B cell (primary cell): ENCODE results near the gene IER5L. TPM values are rescaled to one million over a fixed set of nuclear protein-coding genes. Genes with fewer than 3 reads are reported as not detected.
A peak's percentile ranks its signal among the peaks of the same experiment; 100 is the strongest.

Experiments
- ATAC-seq: fragments of 200-7000 bp; cut with Tn5 transposase; one replicate; pipeline ENCODE4 v1.10.0; 2021; ENCODE audit warnings: low read depth, mild to moderate bottlenecking, moderate number of reproducible peaks, moderate library complexity
- CTCF ChIA-PET: fragments of 350-600 bp; sonication (Branson Sonifier 250); formaldehyde crosslinking; loops from one replicate; lab custom pipeline; 2021; ENCODE audit warnings: antibody characterized with exemption, inconsistent platforms; lab: Charles Lee
- POLR2A ChIA-PET: fragments of 350-600 bp; sonication (Branson Sonifier 250); formaldehyde crosslinking; loops from one replicate; lab custom pipeline; 2021; ENCODE audit warnings: antibody characterized with exemption; lab: Charles Lee
- DNase-seq: peaks from one replicate; pipeline ENCODE4 v3.0.0; 2013
- H2AFZ ChIP-seq: 2 replicates; pipeline ENCODE4 v1.6.1; 2012; ENCODE audit warnings: mild to moderate bottlenecking, low read depth, low read length; ENCODE audit not compliant: insufficient read depth, poor library complexity, severe bottlenecking
- H3K27ac ChIP-seq, 2 donors: 1 replicate in 1 of 2; 2 replicates in 1 of 2; pipeline ENCODE4 v1.5.1; 2012 to 2013; ENCODE audit warnings: low read length in 2 of 2, mild to moderate bottlenecking in 2 of 2, moderate library complexity in 1 of 2
- H3K27me3 ChIP-seq, 4 experiments: fragments of 200-600 bp in 1 of 4; sonication (generic) in 1 of 4; replicated peaks in 1 of 4; 1 replicate in 2 of 4; 2 replicates in 2 of 4; pipeline versions ENCODE4 v1.6.1 to v1.7.0; 2013 to 2016; ENCODE audit warnings: low read length in 3 of 4, mild to moderate bottlenecking in 2 of 4, mixed read lengths in 1 of 4, moderate library complexity in 1 of 4; ENCODE audit not compliant: insufficient read depth in 4 of 4, control insufficient read depth in 3 of 4; ENCODE audit errors: control extremely low read depth in 1 of 4
- H3K36me3 ChIP-seq, 2 experiments: replicated peaks in 1 of 2; 1 replicate in 1 of 2; 2 replicates in 1 of 2; pipeline versions ENCODE4 v1.6.1 to v1.7.1; 2013; ENCODE audit warnings: low read length in 1 of 2; ENCODE audit not compliant: insufficient read depth in 2 of 2, control insufficient read depth in 1 of 2; ENCODE audit errors: control extremely low read depth in 1 of 2, extremely low read depth in 1 of 2
- H3K4me1 ChIP-seq, 2 donors: fragments of 200-600 bp in 1 of 2; sonication (generic) in 1 of 2; 1 replicate in 1 of 2; 2 replicates in 1 of 2; pipeline versions ENCODE4 v1.5.1 to v1.6.1; 2013 to 2017; ENCODE audit warnings: low read length in 2 of 2; ENCODE audit not compliant: control insufficient read depth in 2 of 2, insufficient read depth in 2 of 2
- H3K4me2 ChIP-seq: replicated peaks from 2 replicates; pipeline ENCODE3; 2012; ENCODE audit warnings: mild to moderate bottlenecking, low read depth, low read length; ENCODE audit not compliant: poor library complexity, severe bottlenecking
- H3K4me3 ChIP-seq, 5 experiments: fragments of 200-600 bp in 1 of 5; sonication (generic) in 1 of 5; 1 replicate in 3 of 5; 2 replicates in 2 of 5; pipeline versions ENCODE4 v1.5.1 to v1.7.0; 2011 to 2016; ENCODE audit warnings: low read length in 4 of 5, mild to moderate bottlenecking in 4 of 5, low read depth in 2 of 5, control low read depth in 1 of 5, moderate library complexity in 1 of 5; ENCODE audit not compliant: insufficient read depth in 1 of 5; ENCODE audit errors: control extremely low read depth in 1 of 5, extremely low read depth in 1 of 5
- H3K79me2 ChIP-seq: fragments of 200-600 bp; sonication (generic); one replicate; pipeline ENCODE4 v1.6.0; 2016; ENCODE audit warnings: low read length; ENCODE audit not compliant: control insufficient read depth, insufficient read depth
- H3K9ac ChIP-seq: fragments of 200-600 bp; sonication (generic); 2 replicates; pipeline ENCODE4 v1.6.1; 2017; ENCODE audit warnings: mild to moderate bottlenecking, low read length, moderate library complexity
- H3K9me3 ChIP-seq, 3 donors: one replicate each; pipeline versions ENCODE4 v1.6.1 to v1.7.1; 2013; ENCODE audit warnings: low read length in 2 of 3; ENCODE audit not compliant: control insufficient read depth in 2 of 3, insufficient read depth in 1 of 3; ENCODE audit errors: control extremely low read depth in 1 of 3
- H4K20me1 ChIP-seq: 2 replicates; pipeline ENCODE4 v1.6.0; 2012; ENCODE audit warnings: mild to moderate bottlenecking, low read length; ENCODE audit not compliant: insufficient read depth, control insufficient read depth, poor library complexity, severe bottlenecking
- H3K27ac Mint-ChIP-seq: one replicate; pipeline ENCODE4 v1.8.0; 2021; ENCODE audit warnings: mixed read lengths
- H3K27me3 Mint-ChIP-seq: one replicate; pipeline ENCODE4 v1.8.0; 2021; ENCODE audit warnings: mixed read lengths
- H3K4me1 Mint-ChIP-seq: one replicate; pipeline ENCODE4 v1.8.0; 2021; ENCODE audit warnings: mixed read lengths
- H3K4me3 Mint-ChIP-seq: one replicate; pipeline ENCODE4 v1.8.0; 2021; ENCODE audit warnings: mixed read lengths
- H3K9me3 Mint-ChIP-seq: one replicate; pipeline ENCODE4 v1.8.0; 2022; ENCODE audit warnings: mixed read lengths; ENCODE audit not compliant: insufficient read depth
- EZH2 ChIP-seq: IDR thresholded peaks from 2 replicates; pipeline ENCODE4 v1.6.1; 2012; ENCODE audit warnings: borderline replicate concordance, low read depth, mild to moderate bottlenecking, moderate library complexity, low read length; ENCODE audit not compliant: insufficient read depth, poor library complexity, severe bottlenecking
- WGBS: methylation state at CpG from one replicate; pipeline ENCODE4 v1.1.5; 2013; ENCODE audit warnings: missing lambda C conversion rate; ENCODE audit not compliant: insufficient coverage; 5-methylcytosine and 5-hydroxymethylcytosine counted together
- intact Hi-C: fragments of 100-400 bp; cut with micrococcal nuclease; formaldehyde crosslinking; loops from one replicate; pipeline ENCODE4 v1.10.0; 2022
- polyA plus RNA-seq: library from polyadenylated mRNA; depleted of rRNA; stranded (reverse); fragments of >200 nt; gene quantifications from 2 replicates; pipeline ENCODE4 v1.2.3, GENCODE V29; 2012
- total RNA-seq, 2 donors: library from RNA; stranded (reverse); fragments of 120-200 nt in 1 of 2; gene quantifications; 1 replicate in 1 of 2; 2 replicates in 1 of 2; pipeline versions ENCODE4 v1.2.3 to v1.2.4, GENCODE V29; 2013 to 2022
- TF ChIP-seq, protein P1 (sequence below): fragments of 200-600 bp; IDR thresholded peaks from one replicate; pipeline ENCODE4 v1.8.0; 2022; ENCODE audit warnings: antibody characterized with exemption, mild to moderate bottlenecking

Gene IER5L
- total and polyA plus RNA-seq, 2 donors (not counting 1 experiment from before 2014, with no cell fraction given) = 1.5 to 12.9 TPM

DNA sequence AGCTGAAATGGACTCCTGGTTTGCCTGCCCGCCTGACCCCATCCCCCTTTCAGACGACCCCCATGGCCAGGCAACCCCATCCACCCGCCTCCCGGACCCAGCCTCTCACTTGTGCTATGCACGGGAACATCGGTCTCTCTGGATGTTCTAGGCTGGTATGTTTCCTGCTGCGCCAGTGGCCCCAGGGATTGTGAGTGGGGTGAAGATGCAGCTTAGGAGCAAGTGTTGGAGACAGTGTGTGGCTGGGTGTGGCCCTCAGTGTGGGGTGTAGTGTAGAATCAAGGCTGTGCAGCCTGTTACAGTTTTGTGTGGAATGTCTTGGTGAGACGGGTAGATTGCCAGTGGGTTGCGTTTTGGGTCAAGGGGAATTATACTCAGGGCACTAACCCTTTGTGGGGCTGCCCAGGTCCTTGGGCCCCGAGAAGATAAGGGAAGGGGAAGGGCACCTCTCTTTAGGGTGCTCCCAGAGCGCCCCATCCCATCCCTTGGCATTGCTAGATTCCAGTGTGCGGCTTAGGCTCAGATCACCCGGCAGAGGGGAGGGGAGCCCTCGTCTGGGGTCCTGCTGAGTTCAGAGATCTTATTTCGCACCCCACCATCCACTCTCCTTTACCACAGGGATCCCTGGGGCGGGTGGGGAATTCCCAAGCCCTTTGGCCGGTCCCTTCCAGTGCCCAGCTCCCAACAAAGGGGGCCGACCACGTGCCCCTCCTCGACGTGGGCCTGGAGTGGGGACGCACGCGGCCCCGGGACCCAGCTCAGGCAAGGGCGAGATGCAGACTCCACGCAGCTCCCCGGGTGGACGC is 4.6 kb downstream of the IER5L start:
- Mint-ChIP-seq H3K9me3 (no peaks in the 10 kb centered on the region), H3K27me3 (peaks cover 15% of the 10 kb centered on the region), H3K27ac (peak overlapping the region; percentile 32), H3K4me1 (peaks cover 20% of the 10 kb centered on the region), H3K4me3 (peak overlapping the region; percentile 93)
- ATAC-seq (no peak), DNase-seq (no peak)
- 39% methylated on average over 27 of the region's 29 CpGs for WGBS
- POLR2A ChIA-PET = interaction anchor here (0.9 to 3.3 kb wide), 4 partner anchors 31 to 438 kb away, joined by 3 to 15 read pairs (median 7); no protein-coding TSS in a partner anchor
- peaks cover 0 to 22% (median 12%) of the 10 kb centered on the region in 4 experiments for H3K27me3 ChIP-seq
- no peaks in the 10 kb centered on the region for H3K79me2 ChIP-seq
- H3K9ac ChIP-seq = peak overlapping the region; percentile 72
- no peak overlapping the region for H3K27ac ChIP-seq
- intact Hi-C loops = loop anchor here (1.0 to 10.0 kb wide), 4 partner anchors 33 to 437 kb away; no protein-coding TSS in a partner anchor
- no peaks in the 10 kb centered on the region for H4K20me1 ChIP-seq
- TF ChIP-seq, protein P1, sequence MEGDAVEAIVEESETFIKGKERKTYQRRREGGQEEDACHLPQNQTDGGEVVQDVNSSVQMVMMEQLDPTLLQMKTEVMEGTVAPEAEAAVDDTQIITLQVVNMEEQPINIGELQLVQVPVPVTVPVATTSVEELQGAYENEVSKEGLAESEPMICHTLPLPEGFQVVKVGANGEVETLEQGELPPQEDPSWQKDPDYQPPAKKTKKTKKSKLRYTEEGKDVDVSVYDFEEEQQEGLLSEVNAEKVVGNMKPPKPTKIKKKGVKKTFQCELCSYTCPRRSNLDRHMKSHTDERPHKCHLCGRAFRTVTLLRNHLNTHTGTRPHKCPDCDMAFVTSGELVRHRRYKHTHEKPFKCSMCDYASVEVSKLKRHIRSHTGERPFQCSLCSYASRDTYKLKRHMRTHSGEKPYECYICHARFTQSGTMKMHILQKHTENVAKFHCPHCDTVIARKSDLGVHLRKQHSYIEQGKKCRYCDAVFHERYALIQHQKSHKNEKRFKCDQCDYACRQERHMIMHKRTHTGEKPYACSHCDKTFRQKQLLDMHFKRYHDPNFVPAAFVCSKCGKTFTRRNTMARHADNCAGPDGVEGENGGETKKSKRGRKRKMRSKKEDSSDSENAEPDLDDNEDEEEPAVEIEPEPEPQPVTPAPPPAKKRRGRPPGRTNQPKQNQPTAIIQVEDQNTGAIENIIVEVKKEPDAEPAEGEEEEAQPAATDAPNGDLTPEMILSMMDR = no peak
- peak overlapping the region; percentile 91 for H2AFZ ChIP-seq
- peak overlapping the region; percentile 100 for H3K4me2 ChIP-seq
- H3K36me3 ChIP-seq = no peaks in the 10 kb centered on the region
- H3K9me3 ChIP-seq = no peaks in the 10 kb centered on the region
- peak overlapping the region in 4 of 5 experiments; percentile 50 to 94 (median 70) for H3K4me3 ChIP-seq
- CTCF ChIA-PET = interaction anchor here (0.5 to 22.0 kb wide), 32 partner anchors 9 to 609 kb away, joined by 3 to 382 read pairs (median 5); partner anchors contain the start of genes ASB6 and NTMT1
- peaks cover 19 to 31% of the 10 kb centered on the region in 2 donors for H3K4me1 ChIP-seq

DNA sequence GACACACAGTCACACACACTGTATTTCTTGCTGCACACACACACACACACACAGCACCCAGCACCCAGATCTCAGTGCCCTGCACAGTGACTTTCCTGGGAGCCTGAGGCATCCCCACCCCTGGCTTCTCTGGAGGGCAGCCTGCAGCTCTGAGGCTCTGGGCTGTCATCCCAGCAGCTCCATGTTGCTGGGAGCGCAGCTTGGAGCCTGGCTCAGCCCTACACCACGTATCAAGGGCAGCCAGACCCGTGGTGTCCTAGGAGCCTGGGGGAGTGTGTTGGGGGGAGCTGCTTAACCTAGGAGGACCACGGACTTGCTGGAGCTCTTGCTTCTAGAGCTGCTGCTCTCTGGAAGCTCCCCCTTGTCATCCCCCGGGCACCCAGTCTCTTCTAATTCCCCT is 5.2 kb downstream of the IER5L start:
- Mint-ChIP-seq H3K27me3 (peaks cover 18% of the 10 kb centered on the region), H3K27ac (no peak overlapping the region), H3K4me1 (peaks cover 21% of the 10 kb centered on the region), H3K4me3 (no peak overlapping the region), H3K9me3 (no peaks in the 10 kb centered on the region)
- CTCF ChIA-PET = interaction anchor here (0.5 to 22.0 kb wide), 15 partner anchors 10 to 467 kb away, joined by 3 to 382 read pairs (median 3); partner anchors contain the start of gene NTMT1
- Histone ChIP-seq H3K4me3 (no peak overlapping the region), H3K9ac (no peak overlapping the region), H3K4me1 (peaks cover 17 to 30% of the 10 kb centered on the region in 2 donors), H3K27ac (no peak overlapping the region), H3K79me2 (no peaks in the 10 kb centered on the region), H2AFZ (no peak overlapping the region), H3K9me3 (no peaks in the 10 kb centered on the region), H3K27me3 (peaks cover 0 to 22% (median 12%) of the 10 kb centered on the region in 4 experiments), H3K4me2 (no peak overlapping the region), H3K36me3 (no peaks in the 10 kb centered on the region), H4K20me1 (no peaks in the 10 kb centered on the region)
- DNase-seq (no peak), ATAC-seq (no peak)
- intact Hi-C loops = loop anchor here (10.0 kb wide), 1 partner anchor 212 kb away; no protein-coding TSS in a partner anchor
- POLR2A ChIA-PET = interaction anchor here (3.3 kb wide), 1 partner anchor 34 kb away, joined by 15 read pairs; no protein-coding TSS in a partner anchor
- TF ChIP-seq, protein P1 = no peak
- TF ChIP-seq EZH2 = no peak
- WGBS = 90% methylated on average over 3 of the region's 5 CpGs
